Activated T-cell treated with anti-CD3 and anti-CD28 coated beads, Interleukin-2, amount 50 U/mL, for 72 hours (primary cell): ENCODE measurements around the gene PSMA4. TPM values are rescaled to one million over a fixed set of nuclear protein-coding genes. Genes with fewer than 3 reads are reported as not detected.
A peak's percentile ranks its signal among the peaks of the same experiment; 100 is the strongest.
"Not testable (repeated sequence)": the region's sequence is repeated elsewhere in the genome, so short reads cannot be mapped to it uniquely, and the experiment has no call there.

Experiments
- ATAC-seq, 2 donors: fragments of 150-1000 bp; cut with Tn5 transposase; replicated peaks in 1 of 2; 2 replicates each; pipeline ENCODE4 v1.10.0; 2021; ENCODE audit warnings: moderate library complexity in 2 of 2, mild to moderate bottlenecking in 1 of 2
- DNase-seq, 2 donors: peaks; one replicate each; pipeline ENCODE4 v3.0.0; 2021 to 2022; ENCODE audit warnings: mixed read lengths in 1 of 2
- H3K27ac Mint-ChIP-seq: one replicate; pipeline ENCODE4 v1.8.0; 2022; ENCODE audit warnings: mild to moderate bottlenecking, moderate library complexity, mixed read lengths
- H3K27me3 Mint-ChIP-seq: one replicate; pipeline ENCODE4 v1.8.0; 2022; ENCODE audit warnings: low read depth, mixed read lengths
- H3K36me3 Mint-ChIP-seq, 2 donors: one replicate each; pipeline ENCODE4 v1.8.0; 2022; ENCODE audit warnings: mixed read lengths in 2 of 2, mild to moderate bottlenecking in 1 of 2; ENCODE audit not compliant: insufficient read depth in 2 of 2
- H3K4me1 Mint-ChIP-seq: one replicate; pipeline ENCODE4 v1.8.0; 2022; ENCODE audit warnings: low read depth, mixed read lengths
- H3K4me3 Mint-ChIP-seq, 2 donors: one replicate each; pipeline ENCODE4 v1.8.0; 2022; ENCODE audit warnings: mild to moderate bottlenecking in 2 of 2, mixed read lengths in 2 of 2, moderate library complexity in 2 of 2
- H3K9me3 Mint-ChIP-seq, 2 donors: one replicate each; pipeline ENCODE4 v1.8.0; 2022; ENCODE audit warnings: mixed read lengths in 2 of 2
- total RNA-seq, 2 donors: library from RNA; stranded (reverse); gene quantifications; one replicate each; pipeline ENCODE4 v1.2.3, GENCODE V29; 2022

Gene PSMA4
- total RNA-seq: 100 to 1,000 TPM; 207 to 216 TPM

GRCh38 chr15:78540141-78540870, at the start of gene PSMA4:
Gene PSMA4, plus strand, starts transcription at chr15:78540444. Its CDS starts 1,484 bp downstream, at chr15:78541928.
- H3K27ac Mint-ChIP-seq: peak within 1 kb of the TSS; percentile 93
- peak within 1 kb of the TSS; percentile 89 to 94 for H3K4me3 Mint-ChIP-seq
- peaks cover 0 to 1% of the 10 kb centered on the region in 2 donors for H3K9me3 Mint-ChIP-seq
- peaks cover 48% of the 10 kb centered on the region for H3K4me1 Mint-ChIP-seq
- no peaks in the 10 kb centered on the region for H3K27me3 Mint-ChIP-seq
- ATAC-seq (peak; percentile 91 to 92), DNase-seq (peak; percentile 92 to 96)
- peaks cover 10 to 20% of the 10 kb centered on the region in 2 donors for H3K36me3 Mint-ChIP-seq

GRCh38 chr15:78492872-78493271, 47.4 kb upstream of the PSMA4 start:
- no peak for DNase-seq
- H3K4me1 Mint-ChIP-seq: no peaks in the 10 kb centered on the region
- ATAC-seq: peak; percentile 44 to 45
- H3K4me3 Mint-ChIP-seq: no peak overlapping the region
- H3K27ac Mint-ChIP-seq: peak overlapping the region; percentile 55
- H3K9me3 Mint-ChIP-seq: no peaks in the 10 kb centered on the region
- no peaks in the 10 kb centered on the region for H3K27me3 Mint-ChIP-seq
- peaks cover 2 to 33% of the 10 kb centered on the region in 2 donors for H3K36me3 Mint-ChIP-seq

DNA sequence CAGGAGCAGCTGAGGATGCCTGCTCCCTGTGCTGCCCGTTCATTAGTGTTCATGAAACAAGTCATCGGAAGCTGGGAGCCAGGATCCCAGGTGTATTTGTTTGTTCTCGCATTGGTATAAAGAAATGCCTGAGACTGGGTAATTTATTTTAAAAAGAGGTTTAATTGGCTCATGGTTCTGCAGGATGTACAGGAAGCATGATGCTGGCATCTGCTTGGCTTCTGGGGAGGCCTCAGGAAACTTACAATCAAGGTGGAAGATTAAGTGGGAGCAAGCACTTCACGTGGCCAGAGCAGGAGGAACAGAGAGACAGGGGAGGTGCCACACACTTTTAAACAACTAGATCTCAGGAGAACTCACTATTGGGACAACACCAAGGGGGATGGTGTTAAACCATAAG, 38.4 kb upstream of the PSMA4 start:
- Mint-ChIP-seq H3K27ac (peak overlapping the region; percentile 22), H3K9me3 (no peaks in the 10 kb centered on the region), H3K4me3 (no peak overlapping the region), H3K27me3 (no peaks in the 10 kb centered on the region), H3K4me1 (peaks cover 7% of the 10 kb centered on the region), H3K36me3 (peaks cover 0 to 14% of the 10 kb centered on the region in 2 donors)
- ATAC-seq: no peak
- DNase-seq: no peak

DNA sequence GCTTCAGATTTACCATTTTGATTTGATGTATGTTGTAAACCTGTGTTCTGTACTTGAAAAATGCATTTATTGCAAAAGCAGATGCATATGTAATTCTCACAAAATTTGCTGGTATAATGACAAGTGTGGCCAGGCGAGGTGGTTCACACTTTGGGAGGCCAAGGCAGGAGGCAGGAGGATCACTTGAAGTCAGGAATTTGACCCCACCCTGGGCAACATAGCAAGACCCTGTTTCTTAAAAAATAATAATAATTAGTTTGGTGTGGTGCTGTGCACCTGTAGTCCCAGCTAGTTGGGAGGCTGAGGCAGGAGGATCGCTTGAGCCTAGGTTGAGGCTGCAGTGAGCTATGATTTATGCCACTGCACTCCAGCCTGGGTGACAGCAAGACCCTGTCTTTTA, 37.6 kb upstream of the PSMA4 start:
- no peak for ATAC-seq
- Mint-ChIP-seq H3K4me1 (peaks cover 11% of the 10 kb centered on the region), H3K9me3 (no peaks in the 10 kb centered on the region), H3K27ac (no peak overlapping the region), H3K36me3 (peaks cover 0 to 14% of the 10 kb centered on the region in 2 donors), H3K27me3 (no peaks in the 10 kb centered on the region), H3K4me3 (no peak overlapping the region)
- DNase-seq: no peak

DNA sequence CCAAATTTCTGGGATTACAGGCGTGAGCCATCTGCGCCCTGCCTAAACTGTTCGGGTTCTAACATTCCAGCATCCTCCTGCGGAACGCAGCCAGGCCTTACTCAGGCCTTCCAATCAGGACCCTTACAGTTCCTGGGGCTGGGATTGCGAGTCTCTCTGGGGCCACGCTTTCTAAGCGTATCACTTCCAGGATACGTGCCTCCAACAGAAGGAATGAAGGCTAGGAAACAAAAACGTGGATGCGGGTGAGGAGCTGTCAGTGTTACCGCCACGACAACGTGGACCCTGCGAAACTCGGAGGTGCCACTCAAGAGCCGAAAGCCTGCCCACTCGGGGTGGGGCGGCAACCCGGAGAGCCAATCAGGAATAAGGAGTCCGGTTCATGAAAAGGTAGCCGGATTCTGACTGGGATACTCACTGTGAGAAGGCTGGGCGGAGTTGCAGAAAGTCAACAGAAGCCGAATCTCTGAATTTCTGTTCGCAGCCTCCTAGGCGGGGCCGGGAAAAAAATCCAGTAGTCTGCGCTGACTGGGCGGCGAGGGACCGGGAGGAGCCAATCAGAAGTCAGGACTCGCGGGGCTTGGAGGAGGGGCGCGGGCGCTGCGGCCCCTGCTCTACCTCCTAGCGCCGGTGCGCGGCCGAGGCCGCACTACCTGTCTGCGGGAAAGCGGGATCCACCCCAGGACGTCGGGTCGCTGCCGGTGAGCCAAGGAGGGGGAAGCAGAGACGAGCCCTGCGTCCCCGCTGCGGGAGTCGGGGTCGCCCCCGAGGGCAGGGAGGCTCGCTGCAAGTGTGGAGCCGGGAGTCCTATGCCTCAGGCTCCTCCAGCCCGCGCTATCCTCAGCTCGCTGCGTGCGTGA, 33.0 kb upstream of the PSMA4 start, which contains the start of gene HYKK:
TSS of gene HYKK (plus strand) at position 607 of the 860 bp plus-strand sequence. CDS start 5,512 bp downstream, outside the sequence.
- peak; percentile 73 to 80 for DNase-seq
- Mint-ChIP-seq H3K27ac (peak within 1 kb of the TSS; percentile 9), H3K4me3 (peak within 1 kb of the TSS; percentile 96 to 97), H3K36me3 (no peaks in the 10 kb centered on the region), H3K4me1 (peaks cover 26% of the 10 kb centered on the region), H3K27me3 (peaks cover 6% of the 10 kb centered on the region), H3K9me3 (no peaks in the 10 kb centered on the region)
- peak; percentile 94 to 96 for ATAC-seq

DNA sequence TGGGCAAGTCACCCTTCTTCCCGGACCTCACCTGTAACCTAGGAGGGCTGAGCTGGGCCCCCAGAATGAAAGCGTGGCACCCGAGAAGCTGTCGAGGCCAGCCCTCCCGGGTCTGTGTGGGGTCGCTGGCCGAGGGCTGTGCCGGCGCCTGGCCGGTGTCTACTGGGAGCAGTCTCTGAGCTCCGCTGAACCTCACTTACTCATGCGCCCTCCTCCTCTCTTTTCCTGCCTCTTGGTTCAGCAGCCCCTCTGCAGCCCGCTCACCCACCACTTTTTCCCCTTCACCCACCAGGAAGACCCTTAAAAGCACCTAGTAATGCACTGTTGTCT, 32.4 kb upstream of the PSMA4 start:
- no peaks in the 10 kb centered on the region for H3K9me3 Mint-ChIP-seq
- ATAC-seq (peak; percentile 44 to 52), DNase-seq (peak in 1 of 2 donors; percentile 9)
- H3K4me3 Mint-ChIP-seq: peak overlapping the region; percentile 96 to 97
- peaks cover 26% of the 10 kb centered on the region for H3K4me1 Mint-ChIP-seq
- peaks cover 6% of the 10 kb centered on the region for H3K27me3 Mint-ChIP-seq
- H3K27ac Mint-ChIP-seq: no peak overlapping the region
- no peaks in the 10 kb centered on the region for H3K36me3 Mint-ChIP-seq

- H3K27me3 Mint-ChIP-seq: peaks cover 6% of the 10 kb centered on the region
- H3K9me3 Mint-ChIP-seq: no peaks in the 10 kb centered on the region
- ATAC-seq (no peak), DNase-seq (no peak)
- H3K36me3 Mint-ChIP-seq: no peaks in the 10 kb centered on the region
- peak overlapping the region; percentile 96 to 97 for H3K4me3 Mint-ChIP-seq
- H3K4me1 Mint-ChIP-seq: peaks cover 26% of the 10 kb centered on the region
- H3K27ac Mint-ChIP-seq: no peak overlapping the region
These were observed 32.0 kb upstream of the PSMA4 start for GRCh38 chr15:78508272-78508671.

DNA sequence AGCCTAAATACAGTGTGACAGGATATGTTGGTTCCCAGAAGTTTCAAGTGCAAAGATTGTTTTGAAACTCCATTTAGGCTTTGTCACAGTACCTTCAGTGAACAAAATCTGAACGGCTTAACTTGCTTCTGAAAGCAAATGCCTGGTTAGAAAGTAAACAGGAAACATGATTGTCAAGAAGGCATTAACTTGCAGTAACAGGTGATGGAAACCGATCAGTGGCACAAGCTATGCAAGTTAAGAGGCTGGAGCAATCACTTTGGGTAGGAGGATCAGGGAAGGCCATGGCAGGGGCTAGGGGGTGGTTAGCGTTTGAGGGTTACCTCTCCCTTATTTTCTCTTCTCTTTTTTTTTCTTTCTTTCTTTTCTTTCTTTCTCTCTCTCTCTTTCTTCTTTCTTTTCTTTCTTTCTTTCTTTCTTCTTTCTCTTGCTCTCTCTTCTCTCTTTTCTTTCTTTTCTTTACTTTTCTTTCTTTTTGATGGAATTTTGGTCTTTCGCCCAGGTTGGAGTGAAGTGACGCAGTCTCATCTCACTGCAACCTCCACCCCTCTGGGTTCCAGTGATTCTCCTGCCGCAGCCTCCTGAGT, 30.4 kb upstream of the PSMA4 start:
- Mint-ChIP-seq H3K4me3 (peak overlapping the region; percentile 27 to 70), H3K36me3 (no peaks in the 10 kb centered on the region), H3K4me1 (peaks cover 26% of the 10 kb centered on the region), H3K27ac (peak overlapping the region; percentile 88), H3K9me3 (no peaks in the 10 kb centered on the region), H3K27me3 (peaks cover 6% of the 10 kb centered on the region)
- DNase-seq (no peak), ATAC-seq (no peak)

DNA sequence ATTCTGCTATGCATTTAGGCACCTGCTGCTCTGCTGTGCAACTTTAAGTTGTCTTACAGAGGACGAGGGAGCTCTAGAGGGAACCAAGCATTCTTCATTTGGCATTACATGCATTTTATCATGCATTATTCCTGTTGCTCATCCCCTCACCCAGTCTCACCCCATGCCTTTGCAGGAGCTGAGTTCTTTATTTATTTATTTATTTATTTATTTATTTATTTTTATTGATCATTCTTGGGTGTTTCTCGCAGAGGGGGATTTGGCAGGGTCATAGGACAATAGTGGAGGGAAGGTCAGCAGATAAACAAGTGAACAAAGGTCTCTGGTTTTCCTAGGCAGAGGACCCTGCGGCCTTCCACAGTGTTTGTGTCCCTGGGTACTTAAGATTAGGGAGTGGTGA, 20.2 kb upstream of the PSMA4 start:
- not testable (repeated sequence) for H3K9me3 Mint-ChIP-seq, DNase-seq, ATAC-seq, H3K4me1 Mint-ChIP-seq, H3K27me3 Mint-ChIP-seq, H3K4me3 Mint-ChIP-seq, H3K36me3 Mint-ChIP-seq, H3K27ac Mint-ChIP-seq

GRCh38 chr15:78524230-78524629, 16.0 kb upstream of the PSMA4 start:
- Mint-ChIP-seq H3K9me3 (no peaks in the 10 kb centered on the region), H3K27me3 (no peaks in the 10 kb centered on the region), H3K4me1 (no peaks in the 10 kb centered on the region), H3K36me3 (peaks cover 2% of the 10 kb centered on the region in 2 donors), H3K4me3 (no peak overlapping the region), H3K27ac (no peak overlapping the region)
- no peak for ATAC-seq
- DNase-seq: no peak

- no peak overlapping the region for H3K4me3 Mint-ChIP-seq
- H3K4me1 Mint-ChIP-seq: no peaks in the 10 kb centered on the region
- H3K27me3 Mint-ChIP-seq: no peaks in the 10 kb centered on the region
- H3K36me3 Mint-ChIP-seq: peaks cover 2% of the 10 kb centered on the region in 2 donors
- no peak overlapping the region for H3K27ac Mint-ChIP-seq
- no peak for ATAC-seq
- H3K9me3 Mint-ChIP-seq: no peaks in the 10 kb centered on the region
- no peak for DNase-seq
These were observed 12.9 kb upstream of the PSMA4 start for GRCh38 chr15:78527325-78527724.

DNA sequence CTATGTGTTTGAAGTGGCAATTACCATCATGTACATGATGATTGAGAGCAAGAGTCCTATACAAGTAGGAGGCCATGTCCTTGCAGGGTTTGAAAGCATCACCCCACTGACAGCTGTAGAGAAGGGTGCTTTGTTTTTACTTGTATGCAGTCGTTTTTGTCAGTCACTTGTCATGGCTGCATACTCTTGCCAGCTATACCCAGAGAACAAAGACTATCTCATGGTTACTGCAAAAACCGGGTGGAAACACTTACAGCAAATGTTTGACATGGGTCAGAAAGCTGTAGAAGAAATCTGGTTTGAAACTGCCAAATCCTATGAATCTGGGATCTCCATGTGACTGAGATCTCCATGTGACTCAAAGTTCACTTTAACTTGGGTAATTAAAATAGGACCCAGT, 6.9 kb upstream of the PSMA4 start:
- Mint-ChIP-seq H3K36me3 (no peaks in the 10 kb centered on the region), H3K4me1 (no peaks in the 10 kb centered on the region), H3K9me3 (no peaks in the 10 kb centered on the region), H3K4me3 (no peak overlapping the region), H3K27me3 (no peaks in the 10 kb centered on the region), H3K27ac (no peak overlapping the region)
- no peak for DNase-seq
- ATAC-seq: no peak

DNA sequence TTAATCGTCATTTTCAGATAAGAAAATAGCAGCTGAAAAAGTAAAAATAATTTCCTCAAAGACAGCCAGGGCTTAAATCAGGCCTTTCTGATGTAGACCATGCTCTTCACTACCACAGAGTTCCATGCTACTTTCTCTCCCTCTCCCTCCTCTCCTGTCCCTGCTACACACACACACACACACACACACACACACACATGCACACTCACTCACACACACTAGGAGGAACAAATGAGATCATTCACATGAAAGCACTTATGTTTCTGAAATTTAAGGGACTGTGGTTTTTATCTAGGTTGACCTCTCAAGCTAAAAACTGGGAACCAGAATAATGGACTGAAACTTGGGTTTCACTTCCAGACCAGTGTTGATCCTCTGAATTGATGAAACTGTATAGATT, 4.1 kb upstream of the PSMA4 start:
- DNase-seq: no peak
- Mint-ChIP-seq H3K4me1 (peaks cover 14% of the 10 kb centered on the region), H3K36me3 (peaks cover 2 to 4% of the 10 kb centered on the region in 2 donors), H3K9me3 (peaks cover 0 to 1% of the 10 kb centered on the region in 2 donors), H3K27me3 (no peaks in the 10 kb centered on the region), H3K27ac (no peak overlapping the region), H3K4me3 (no peak overlapping the region)
- no peak for ATAC-seq
